ENCODE data around the gene ZNF92. TPM values are rescaled to one million over a fixed set of nuclear protein-coding genes. Genes with fewer than 3 reads are reported as not detected.
A peak's percentile ranks its signal among the peaks of the same experiment; 100 is the strongest.

Gene ZNF92
- total and polyA plus RNA-seq, 2 of the 13 experiments (the other 11 are each of a cell fraction or from before 2014, with no cell fraction given): 4.0 to 13.2 TPM

DNA sequence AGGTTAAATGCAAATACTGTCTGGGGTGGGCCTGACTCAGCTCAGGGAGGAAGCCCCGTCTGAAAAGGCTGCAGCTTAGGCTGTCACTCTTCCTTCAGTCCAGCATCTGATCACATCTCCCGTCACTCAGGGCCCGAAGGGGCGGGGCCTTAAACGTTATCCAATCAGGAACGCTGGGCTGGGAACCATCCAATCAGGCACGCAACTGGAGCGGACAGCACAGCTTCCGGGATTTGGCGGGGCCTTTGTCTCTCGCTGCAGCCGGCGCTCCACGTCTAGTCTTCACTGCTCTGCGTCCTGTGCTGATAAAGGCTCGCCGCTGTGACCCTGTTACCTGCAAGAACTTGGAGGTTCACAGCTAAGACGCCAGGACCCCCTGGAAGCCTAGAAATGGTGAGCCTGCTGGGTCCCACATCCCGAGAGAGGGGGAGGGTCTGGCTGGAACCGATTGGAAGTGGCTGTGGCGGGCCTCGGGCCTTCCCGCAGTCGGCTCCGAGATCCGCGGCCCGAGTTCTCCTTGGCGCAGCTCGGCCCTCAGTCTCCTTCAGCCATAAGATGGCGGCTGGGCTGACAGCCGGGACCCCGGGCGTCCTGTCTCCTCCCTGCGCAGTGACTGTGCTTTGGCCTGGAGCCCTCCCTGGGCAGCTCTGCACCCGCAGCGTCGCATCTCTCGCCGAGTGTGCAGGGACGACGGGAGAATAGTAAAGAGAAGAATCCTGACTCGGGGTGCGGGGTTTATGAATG is at the start of gene ZNF92 (continued):
- TF ChIP-seq, protein P1, sequence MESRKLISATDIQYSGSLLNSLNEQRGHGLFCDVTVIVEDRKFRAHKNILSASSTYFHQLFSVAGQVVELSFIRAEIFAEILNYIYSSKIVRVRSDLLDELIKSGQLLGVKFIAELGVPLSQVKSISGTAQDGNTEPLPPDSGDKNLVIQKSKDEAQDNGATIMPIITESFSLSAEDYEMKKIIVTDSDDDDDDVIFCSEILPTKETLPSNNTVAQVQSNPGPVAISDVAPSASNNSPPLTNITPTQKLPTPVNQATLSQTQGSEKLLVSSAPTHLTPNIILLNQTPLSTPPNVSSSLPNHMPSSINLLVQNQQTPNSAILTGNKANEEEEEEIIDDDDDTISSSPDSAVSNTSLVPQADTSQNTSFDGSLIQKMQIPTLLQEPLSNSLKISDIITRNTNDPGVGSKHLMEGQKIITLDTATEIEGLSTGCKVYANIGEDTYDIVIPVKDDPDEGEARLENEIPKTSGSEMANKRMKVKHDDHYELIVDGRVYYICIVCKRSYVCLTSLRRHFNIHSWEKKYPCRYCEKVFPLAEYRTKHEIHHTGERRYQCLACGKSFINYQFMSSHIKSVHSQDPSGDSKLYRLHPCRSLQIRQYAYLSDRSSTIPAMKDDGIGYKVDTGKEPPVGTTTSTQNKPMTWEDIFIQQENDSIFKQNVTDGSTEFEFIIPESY (CRISPR knock-in tag; IDR thresholded peaks at IDR 0.05): no peak
- TF ChIP-seq ZNF605 (CRISPR knock-in tag; IDR thresholded peaks at IDR 0.05) (peak; percentile 63; the same call in 1 of the 2 replicates), ZFAT (CRISPR knock-in tag; conservative IDR thresholded peaks at IDR 0.05) (no peak), NR2F2 (IDR thresholded peaks at IDR 0.05; ENCODE audit: borderline replicate concordance, low read depth) (no peak), PHF20 (CRISPR knock-in tag; IDR thresholded peaks at IDR 0.05) (peak; percentile 67), TGIF2 (CRISPR knock-in tag; IDR thresholded peaks at IDR 0.05) (peak; percentile 87; the same call in 1 of the 2 replicates), SIN3A (IDR thresholded peaks at IDR 0.05; ENCODE audit: borderline replicate concordance, low read depth, low read length) (peak; percentile 98), THAP11 (CRISPR knock-in tag; IDR thresholded peaks at IDR 0.05) (peak; percentile 63), ZFP90 (CRISPR knock-in tag; IDR thresholded peaks at IDR 0.05; ENCODE audit: borderline replicate concordance) (peak; percentile 74; the same call in 1 of the 2 replicates), GTF2F1 (IDR thresholded peaks at IDR 0.05; ENCODE audit: low read length) (no peak)
- TF ChIP-seq, protein P2, sequence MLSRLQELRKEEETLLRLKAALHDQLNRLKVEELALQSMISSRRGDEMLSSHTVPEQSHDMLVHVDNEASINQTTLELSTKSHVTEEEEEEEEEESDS (CRISPR knock-in tag; IDR thresholded peaks at IDR 0.05; ENCODE audit: borderline replicate concordance): 0 out of 2 replicates have a peak, but pooled peaks have one; percentile 56
- TF ChIP-seq, protein P3, sequence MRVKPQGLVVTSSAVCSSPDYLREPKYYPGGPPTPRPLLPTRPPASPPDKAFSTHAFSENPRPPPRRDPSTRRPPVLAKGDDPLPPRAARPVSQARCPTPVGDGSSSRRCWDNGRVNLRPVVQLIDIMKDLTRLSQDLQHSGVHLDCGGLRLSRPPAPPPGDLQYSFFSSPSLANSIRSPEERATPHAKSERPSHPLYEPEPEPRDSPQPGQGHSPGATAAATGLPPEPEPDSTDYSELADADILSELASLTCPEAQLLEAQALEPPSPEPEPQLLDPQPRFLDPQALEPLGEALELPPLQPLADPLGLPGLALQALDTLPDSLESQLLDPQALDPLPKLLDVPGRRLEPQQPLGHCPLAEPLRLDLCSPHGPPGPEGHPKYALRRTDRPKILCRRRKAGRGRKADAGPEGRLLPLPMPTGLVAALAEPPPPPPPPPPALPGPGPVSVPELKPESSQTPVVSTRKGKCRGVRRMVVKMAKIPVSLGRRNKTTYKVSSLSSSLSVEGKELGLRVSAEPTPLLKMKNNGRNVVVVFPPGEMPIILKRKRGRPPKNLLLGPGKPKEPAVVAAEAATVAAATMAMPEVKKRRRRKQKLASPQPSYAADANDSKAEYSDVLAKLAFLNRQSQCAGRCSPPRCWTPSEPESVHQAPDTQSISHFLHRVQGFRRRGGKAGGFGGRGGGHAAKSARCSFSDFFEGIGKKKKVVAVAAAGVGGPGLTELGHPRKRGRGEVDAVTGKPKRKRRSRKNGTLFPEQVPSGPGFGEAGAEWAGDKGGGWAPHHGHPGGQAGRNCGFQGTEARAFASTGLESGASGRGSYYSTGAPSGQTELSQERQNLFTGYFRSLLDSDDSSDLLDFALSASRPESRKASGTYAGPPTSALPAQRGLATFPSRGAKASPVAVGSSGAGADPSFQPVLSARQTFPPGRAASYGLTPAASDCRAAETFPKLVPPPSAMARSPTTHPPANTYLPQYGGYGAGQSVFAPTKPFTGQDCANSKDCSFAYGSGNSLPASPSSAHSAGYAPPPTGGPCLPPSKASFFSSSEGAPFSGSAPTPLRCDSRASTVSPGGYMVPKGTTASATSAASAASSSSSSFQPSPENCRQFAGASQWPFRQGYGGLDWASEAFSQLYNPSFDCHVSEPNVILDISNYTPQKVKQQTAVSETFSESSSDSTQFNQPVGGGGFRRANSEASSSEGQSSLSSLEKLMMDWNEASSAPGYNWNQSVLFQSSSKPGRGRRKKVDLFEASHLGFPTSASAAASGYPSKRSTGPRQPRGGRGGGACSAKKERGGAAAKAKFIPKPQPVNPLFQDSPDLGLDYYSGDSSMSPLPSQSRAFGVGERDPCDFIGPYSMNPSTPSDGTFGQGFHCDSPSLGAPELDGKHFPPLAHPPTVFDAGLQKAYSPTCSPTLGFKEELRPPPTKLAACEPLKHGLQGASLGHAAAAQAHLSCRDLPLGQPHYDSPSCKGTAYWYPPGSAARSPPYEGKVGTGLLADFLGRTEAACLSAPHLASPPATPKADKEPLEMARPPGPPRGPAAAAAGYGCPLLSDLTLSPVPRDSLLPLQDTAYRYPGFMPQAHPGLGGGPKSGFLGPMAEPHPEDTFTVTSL (CRISPR knock-in tag; IDR thresholded peaks at IDR 0.05; ENCODE audit: borderline replicate concordance): no peak
- TF ChIP-seq, protein P4, sequence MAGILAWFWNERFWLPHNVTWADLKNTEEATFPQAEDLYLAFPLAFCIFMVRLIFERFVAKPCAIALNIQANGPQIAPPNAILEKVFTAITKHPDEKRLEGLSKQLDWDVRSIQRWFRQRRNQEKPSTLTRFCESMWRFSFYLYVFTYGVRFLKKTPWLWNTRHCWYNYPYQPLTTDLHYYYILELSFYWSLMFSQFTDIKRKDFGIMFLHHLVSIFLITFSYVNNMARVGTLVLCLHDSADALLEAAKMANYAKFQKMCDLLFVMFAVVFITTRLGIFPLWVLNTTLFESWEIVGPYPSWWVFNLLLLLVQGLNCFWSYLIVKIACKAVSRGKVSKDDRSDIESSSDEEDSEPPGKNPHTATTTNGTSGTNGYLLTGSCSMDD (CRISPR knock-in tag; IDR thresholded peaks at IDR 0.05): no peak
- TF ChIP-seq, protein P5, sequence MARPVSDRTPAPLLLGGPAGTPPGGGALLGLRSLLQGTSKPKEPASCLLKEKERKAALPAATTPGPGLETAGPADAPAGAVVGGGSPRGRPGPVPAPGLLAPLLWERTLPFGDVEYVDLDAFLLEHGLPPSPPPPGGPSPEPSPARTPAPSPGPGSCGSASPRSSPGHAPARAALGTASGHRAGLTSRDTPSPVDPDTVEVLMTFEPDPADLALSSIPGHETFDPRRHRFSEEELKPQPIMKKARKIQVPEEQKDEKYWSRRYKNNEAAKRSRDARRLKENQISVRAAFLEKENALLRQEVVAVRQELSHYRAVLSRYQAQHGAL (CRISPR knock-in tag; IDR thresholded peaks at IDR 0.05; ENCODE audit: not compliant biosample characterization): no peak
- TF ChIP-seq, protein P6, sequence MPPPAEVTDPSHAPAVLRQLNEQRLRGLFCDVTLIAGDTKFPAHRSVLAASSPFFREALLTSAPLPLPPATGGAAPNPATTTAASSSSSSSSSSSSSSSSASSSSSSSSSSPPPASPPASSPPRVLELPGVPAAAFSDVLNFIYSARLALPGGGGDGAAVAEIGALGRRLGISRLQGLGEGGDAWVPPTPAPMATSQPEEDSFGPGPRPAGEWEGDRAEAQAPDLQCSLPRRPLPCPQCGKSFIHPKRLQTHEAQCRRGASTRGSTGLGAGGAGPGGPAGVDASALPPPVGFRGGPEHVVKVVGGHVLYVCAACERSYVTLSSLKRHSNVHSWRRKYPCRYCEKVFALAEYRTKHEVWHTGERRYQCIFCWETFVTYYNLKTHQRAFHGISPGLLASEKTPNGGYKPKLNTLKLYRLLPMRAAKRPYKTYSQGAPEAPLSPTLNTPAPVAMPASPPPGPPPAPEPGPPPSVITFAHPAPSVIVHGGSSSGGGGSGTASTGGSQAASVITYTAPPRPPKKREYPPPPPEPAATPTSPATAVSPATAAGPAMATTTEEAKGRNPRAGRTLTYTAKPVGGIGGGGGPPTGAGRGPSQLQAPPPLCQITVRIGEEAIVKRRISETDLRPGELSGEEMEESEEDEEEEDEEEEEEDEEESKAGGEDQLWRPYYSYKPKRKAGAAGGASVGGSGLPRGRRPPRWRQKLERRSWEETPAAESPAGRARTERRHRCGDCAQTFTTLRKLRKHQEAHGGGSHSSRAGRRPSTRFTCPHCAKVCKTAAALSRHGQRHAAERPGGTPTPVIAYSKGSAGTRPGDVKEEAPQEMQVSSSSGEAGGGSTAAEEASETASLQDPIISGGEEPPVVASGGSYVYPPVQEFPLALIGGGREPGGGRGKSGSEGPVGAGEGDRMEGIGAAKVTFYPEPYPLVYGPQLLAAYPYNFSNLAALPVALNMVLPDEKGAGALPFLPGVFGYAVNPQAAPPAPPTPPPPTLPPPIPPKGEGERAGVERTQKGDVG (CRISPR knock-in tag; IDR thresholded peaks at IDR 0.05; ENCODE audit: borderline replicate concordance): peak; percentile 92
